ENCODE data around the gene TIMP2.
"Not testable (repeated sequence)": the region's sequence is repeated elsewhere in the genome, so short reads cannot be mapped to it uniquely, and the experiment has no call there.

The TIMP2 gene

GRCh38 chr17:78965491-78965924 is 40.3 kb upstream of the TIMP2 start:
- Histone ChIP-seq H3K4me3 (replicated peaks; ENCODE audit: low read depth, low read length) (no peak overlapping the region), H3K36me3 (ENCODE audit: control insufficient read depth, insufficient read depth, low read length) (no peaks in the 10 kb centered on the region), H3K27me3 (replicated peaks; ENCODE audit: control insufficient read depth, insufficient read depth, low read length) (no peaks in the 10 kb centered on the region; the same call in 1 of the 2 replicates)
- no peak for DNase-seq (ENCODE audit: extremely low read depth, insufficient read length)
- TF ChIP-seq CTCF (IDR thresholded peaks at IDR 0.05; ENCODE audit: insufficient read depth, low read length, poor library complexity, severe bottlenecking) = no peak

- Histone ChIP-seq H3K4me3 (replicated peaks; ENCODE audit: low read depth, low read length) (no peak overlapping the region), H3K36me3 (ENCODE audit: control insufficient read depth, insufficient read depth, low read length) (no peaks in the 10 kb centered on the region), H3K27me3 (replicated peaks; ENCODE audit: control insufficient read depth, insufficient read depth, low read length) (no peaks in the 10 kb centered on the region; the same call in 1 of the 2 replicates)
- TF ChIP-seq CTCF (IDR thresholded peaks at IDR 0.05; ENCODE audit: insufficient read depth, low read length, poor library complexity, severe bottlenecking) = no peak
- no peak for DNase-seq (ENCODE audit: extremely low read depth, insufficient read length)
Measured at GRCh38 chr17:78963378-78963777, 38.2 kb upstream of the TIMP2 start.

DNA sequence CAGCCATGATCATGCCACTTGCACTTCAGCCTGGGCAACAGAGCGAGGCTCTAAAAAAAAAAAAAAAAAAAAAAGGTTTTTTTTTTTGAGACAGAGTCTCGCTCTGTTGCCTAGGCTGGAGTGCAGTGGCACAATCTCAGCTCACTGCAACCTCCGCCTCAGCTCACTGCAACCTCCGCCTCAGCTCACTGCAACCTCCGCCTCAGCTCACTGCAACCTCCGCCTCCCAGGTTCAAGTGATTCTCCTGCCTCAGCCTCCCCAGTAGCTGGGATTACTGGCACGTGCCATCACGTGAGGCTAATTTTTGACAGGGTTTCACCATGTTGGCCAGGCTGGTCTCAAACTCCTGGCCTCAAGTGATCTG is 37.8 kb upstream of the TIMP2 start:
- DNase-seq (ENCODE audit: extremely low read depth, insufficient read length); H3K4me3 ChIP-seq (replicated peaks; ENCODE audit: low read depth, low read length); H3K27me3 ChIP-seq (replicated peaks; ENCODE audit: control insufficient read depth, insufficient read depth, low read length); H3K36me3 ChIP-seq (ENCODE audit: control insufficient read depth, insufficient read depth, low read length): not testable (repeated sequence)

GRCh38 chr17:78962345-78962983 is 37.3 kb upstream of the TIMP2 start:
- TF ChIP-seq CTCF (IDR thresholded peaks at IDR 0.05; ENCODE audit: insufficient read depth, low read length, poor library complexity, severe bottlenecking) = no peak
- H3K27me3 ChIP-seq (replicated peaks; ENCODE audit: control insufficient read depth, insufficient read depth, low read length) = no peaks in the 10 kb centered on the region; the same call in 1 of the 2 replicates
- no peaks in the 10 kb centered on the region for H3K36me3 ChIP-seq (ENCODE audit: control insufficient read depth, insufficient read depth, low read length)
- DNase-seq (ENCODE audit: extremely low read depth, insufficient read length) = no peak
- H3K4me3 ChIP-seq (replicated peaks; ENCODE audit: low read depth, low read length) = no peak overlapping the region

DNA sequence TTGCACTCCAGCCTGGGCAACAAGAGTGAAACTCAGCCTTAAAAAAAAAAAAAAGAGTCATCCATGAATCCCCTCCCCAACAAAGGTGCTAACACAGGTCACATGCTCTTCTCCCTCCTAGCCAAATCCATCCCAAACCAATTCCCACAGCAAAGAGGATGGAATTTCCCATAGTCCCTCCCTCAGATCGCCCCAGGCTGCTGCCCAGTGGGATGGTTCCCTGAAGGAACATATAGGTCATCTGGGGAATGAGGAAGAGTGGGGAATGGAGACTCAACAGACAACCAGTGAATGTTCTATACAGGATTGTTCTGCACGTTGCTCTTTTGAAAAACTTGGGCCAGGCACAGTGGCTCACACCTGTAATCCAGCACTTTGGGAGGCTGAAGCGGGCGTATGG is 36.4 kb upstream of the TIMP2 start:
- H3K36me3 ChIP-seq (ENCODE audit: control insufficient read depth, insufficient read depth, low read length) = no peaks in the 10 kb centered on the region
- DNase-seq (ENCODE audit: extremely low read depth, insufficient read length) = no peak
- no peak overlapping the region for H3K4me3 ChIP-seq (replicated peaks; ENCODE audit: low read depth, low read length)
- no peak for TF ChIP-seq CTCF (IDR thresholded peaks at IDR 0.05; ENCODE audit: insufficient read depth, low read length, poor library complexity, severe bottlenecking)
- H3K27me3 ChIP-seq (replicated peaks; ENCODE audit: control insufficient read depth, insufficient read depth, low read length) = no peaks in the 10 kb centered on the region; the same call in 1 of the 2 replicates

DNA sequence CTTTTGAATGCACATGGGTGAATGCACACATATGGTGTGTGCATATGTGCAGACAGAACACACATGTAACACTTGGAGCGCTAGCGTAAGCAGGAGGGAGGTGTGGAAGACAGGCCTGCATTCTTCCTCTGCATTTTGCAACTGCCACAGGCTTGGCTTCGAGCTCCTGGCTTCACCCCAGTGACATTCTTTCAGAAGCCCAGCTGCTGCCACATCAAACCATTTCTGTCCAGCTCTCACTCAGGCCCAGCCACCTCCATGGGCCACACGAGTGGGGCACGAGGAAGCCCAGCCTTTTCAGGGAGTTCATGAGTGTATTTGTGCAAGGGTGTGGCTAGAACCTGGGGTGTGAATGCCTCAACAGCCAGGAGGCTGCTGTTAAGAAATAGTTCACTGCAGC is 35.7 kb upstream of the TIMP2 start:
- H3K4me3 ChIP-seq (replicated peaks; ENCODE audit: low read depth, low read length) = no peak overlapping the region

More for the DNA sequence above, 35.7 kb upstream of the TIMP2 start:
- Histone ChIP-seq H3K27me3 (replicated peaks; ENCODE audit: control insufficient read depth, insufficient read depth, low read length) (no peaks in the 10 kb centered on the region; the same call in 1 of the 2 replicates), H3K36me3 (ENCODE audit: control insufficient read depth, insufficient read depth, low read length) (no peaks in the 10 kb centered on the region)
- DNase-seq (ENCODE audit: extremely low read depth, insufficient read length) = no peak
- TF ChIP-seq CTCF (IDR thresholded peaks at IDR 0.05; ENCODE audit: insufficient read depth, low read length, poor library complexity, severe bottlenecking) = no peak

Data from GM06990 (cell line).